IPS-18c (cell line): ENCODE data around the gene PADI2.

ENCODE experiments used
- H3K4me3 ChIP-seq: 2 replicates; pipeline ENCODE4 v1.7.0; 2013; ENCODE audit warnings: low read depth, mild to moderate bottlenecking, low read length, moderate library complexity; ENCODE audit not compliant: insufficient read depth
- H3K9me3 ChIP-seq: one replicate; pipeline ENCODE4 v1.6.1; 2013; ENCODE audit warnings: mild to moderate bottlenecking, low read length, moderate library complexity; ENCODE audit not compliant: control insufficient read depth, insufficient read depth

PADI2 gene

DNA sequence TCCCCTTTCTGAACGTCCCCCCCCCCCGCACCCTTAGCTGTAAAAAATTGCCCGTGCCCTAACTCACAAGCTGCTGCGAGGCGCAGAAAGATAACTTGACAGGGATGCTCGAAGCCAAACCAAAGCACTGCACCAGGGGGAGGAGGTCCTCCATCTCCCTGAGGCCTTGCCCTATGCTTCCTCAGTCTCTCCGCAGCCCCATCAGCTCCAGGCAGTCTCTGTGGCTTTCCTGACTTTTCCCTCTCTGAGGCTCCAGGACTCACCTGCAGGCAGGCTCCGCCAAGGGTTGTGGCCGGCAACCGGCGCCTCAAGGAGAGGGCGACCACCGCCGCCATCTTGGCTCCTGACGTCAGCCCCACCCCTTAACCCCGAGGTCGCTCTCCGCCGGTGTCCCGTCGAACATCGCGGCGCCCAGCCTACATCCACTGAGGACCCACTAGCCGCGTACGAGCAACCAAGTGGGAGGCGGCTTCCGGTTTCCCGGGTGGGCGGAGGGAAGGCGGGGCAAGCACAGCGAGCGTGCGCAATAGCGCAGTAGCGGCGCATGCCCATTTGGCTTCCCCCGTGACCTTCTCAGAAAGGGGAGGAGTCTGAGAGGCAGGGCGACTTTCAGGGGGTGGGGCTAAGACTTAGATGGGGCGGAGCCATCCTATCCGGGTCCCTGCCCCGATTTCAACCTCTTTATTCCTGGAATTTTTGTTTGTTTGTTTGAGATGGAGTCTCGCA lies 65.4 kb downstream of the PADI2 start, which contains the start of gene SDHB:
SDHB (minus strand) TSS at position 348 of the 726 bp plus-strand sequence; CDS start at position 335, 13 bp downstream.
- Histone ChIP-seq H3K9me3 (no peaks in the 10 kb centered on the region), H3K4me3 (peak within 1 kb of the TSS; percentile 99)

DNA sequence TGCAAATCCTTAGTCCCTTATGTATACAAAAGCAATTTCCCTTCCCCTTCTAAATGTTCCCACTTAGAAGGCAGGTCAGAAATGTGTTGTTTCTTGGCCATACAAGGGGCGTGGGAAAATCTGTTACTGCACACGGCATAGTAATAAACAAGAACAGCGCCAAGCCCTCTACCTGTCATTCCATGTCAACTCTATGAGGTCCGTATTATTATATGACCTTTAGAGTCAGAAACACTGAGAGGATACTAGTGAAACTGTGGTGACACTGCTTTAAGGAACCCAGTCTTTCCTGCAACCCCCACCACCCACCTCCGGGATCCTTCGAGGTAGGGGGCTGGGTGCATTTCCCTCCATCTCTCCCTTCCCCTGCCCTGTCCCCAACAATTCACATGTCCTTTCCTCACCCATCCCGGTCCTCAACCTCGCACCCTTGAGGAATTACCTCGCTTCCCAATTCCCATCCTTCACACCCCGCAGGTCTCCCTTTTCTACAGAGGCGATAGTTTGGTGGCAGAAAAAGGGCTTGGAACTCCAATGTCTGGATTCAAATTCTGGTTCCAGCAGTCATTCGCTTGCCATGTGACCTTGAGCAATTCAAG lies 66.1 kb downstream of the PADI2 start:
- H3K4me3 ChIP-seq = peak overlapping the region; percentile 99

DNA sequence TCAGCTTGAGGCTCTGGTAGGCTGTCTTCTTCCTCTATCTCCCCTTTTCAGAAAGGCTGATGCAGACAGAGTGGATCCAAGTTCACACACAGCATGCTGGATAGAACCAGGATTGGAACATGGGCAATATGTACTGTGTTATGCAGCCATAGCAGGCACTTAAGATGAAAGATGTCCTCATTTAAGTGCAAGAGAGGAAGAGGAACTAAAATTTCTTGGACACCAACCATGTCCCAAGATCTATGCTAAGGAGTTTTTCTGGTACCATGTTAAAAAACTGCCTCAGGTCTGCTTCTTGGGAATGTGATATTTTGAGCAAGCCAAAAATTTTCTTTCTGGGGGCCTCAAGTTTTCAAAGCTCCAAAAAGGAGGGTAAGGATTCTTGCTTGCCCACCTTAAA lies 66.6 kb downstream of the PADI2 start:
- H3K9me3 ChIP-seq = no peaks in the 10 kb centered on the region
- H3K4me3 ChIP-seq = peak overlapping the region; percentile 99; the same call in 1 of the 2 replicates

More for the DNA sequence above, 66.1 kb downstream of the PADI2 start:
- H3K9me3 ChIP-seq = no peaks in the 10 kb centered on the region

DNA sequence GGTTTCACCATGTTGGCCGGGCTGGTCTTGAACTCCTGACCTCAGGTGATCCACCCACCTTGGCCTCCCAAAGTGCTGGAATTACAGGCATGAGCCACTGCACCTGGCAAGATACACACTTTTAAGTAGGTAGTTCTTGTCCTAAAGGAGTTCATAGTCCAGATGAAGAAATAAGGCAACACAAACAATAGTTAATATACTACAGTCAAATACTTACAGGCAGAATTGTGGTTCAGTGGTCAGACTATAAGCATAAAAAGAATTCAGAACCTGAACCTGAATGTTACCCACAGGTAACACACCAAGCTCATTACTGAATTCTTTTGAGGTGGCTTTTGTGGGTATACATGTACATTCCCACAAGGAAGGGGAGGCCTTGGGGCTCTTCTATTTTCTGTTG lies 67.2 kb downstream of the PADI2 start:
- Histone ChIP-seq H3K9me3 (no peaks in the 10 kb centered on the region), H3K4me3 (no peak overlapping the region)

DNA sequence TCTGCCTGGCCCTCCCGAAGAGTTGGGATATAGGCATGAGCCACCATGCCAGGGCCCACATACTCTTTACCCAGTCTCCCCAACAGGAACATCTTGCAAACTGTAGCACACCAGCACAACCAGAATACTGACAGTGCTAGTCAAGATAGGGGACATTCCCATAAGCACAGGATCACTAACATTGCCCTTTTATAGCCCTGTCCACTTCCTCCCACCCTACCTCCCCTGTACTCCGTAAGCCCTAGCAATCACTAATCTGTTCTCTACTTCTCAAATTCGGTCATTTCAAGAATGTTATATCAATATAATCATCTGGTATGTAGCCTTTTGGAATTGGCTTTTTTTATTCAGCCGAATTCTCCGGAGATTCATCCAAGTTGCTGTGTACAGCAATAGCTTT lies 71.3 kb downstream of the PADI2 start:
- H3K9me3 ChIP-seq = no peaks in the 10 kb centered on the region
- no peak overlapping the region for H3K4me3 ChIP-seq

DNA sequence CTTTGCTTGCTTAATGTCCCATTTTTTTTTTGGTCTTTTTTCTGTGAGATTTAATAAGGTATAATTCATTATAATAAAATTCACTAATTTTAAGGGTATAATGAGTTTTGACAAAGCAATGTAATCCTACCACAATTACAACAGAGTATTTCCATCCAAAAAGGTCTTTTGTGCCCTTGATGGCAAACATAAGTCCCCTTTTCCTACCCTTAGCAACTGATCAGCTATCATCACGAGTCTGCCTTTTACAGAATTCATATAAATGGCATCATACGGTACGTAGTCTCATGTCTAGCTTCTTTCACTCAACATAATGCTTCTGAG lies 73.0 kb downstream of the PADI2 start:
- no peak overlapping the region for H3K4me3 ChIP-seq

DNA sequence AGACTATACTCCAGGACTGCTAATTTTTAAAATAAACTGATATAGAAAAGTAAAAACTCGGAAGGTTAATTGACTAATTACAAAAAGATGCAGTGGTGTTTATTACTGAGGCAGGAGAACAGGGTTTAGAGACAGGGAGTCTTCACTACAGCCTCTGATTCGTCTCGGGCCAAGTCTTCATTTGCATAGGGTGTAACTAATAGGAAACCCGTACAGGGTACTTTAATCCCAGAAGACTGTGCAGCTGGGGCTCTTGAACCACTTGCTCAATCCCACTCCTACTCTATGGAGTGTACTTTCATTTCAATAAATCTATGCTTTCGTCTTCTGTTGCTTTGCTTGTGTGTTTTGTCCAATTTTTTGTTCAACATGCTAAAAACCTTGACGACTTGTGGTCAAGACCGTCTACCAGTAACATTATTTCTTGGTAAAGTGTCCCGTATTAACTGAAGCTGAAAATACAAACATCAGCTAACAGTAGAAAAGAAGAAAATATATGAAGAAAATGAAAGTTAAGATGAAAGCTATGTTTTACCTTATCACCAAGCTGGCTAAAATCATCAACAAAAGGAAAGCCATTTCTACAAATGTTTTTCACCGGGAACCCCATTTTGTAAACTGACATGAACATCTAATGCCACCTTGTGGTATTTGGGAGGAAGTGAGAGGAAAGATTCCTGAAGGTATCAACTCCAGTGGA lies 73.5 kb downstream of the PADI2 start:
- no peaks in the 10 kb centered on the region for H3K9me3 ChIP-seq
- no peak overlapping the region for H3K4me3 ChIP-seq

More for the DNA sequence above, 73.0 kb downstream of the PADI2 start:
- no peaks in the 10 kb centered on the region for H3K9me3 ChIP-seq

DNA sequence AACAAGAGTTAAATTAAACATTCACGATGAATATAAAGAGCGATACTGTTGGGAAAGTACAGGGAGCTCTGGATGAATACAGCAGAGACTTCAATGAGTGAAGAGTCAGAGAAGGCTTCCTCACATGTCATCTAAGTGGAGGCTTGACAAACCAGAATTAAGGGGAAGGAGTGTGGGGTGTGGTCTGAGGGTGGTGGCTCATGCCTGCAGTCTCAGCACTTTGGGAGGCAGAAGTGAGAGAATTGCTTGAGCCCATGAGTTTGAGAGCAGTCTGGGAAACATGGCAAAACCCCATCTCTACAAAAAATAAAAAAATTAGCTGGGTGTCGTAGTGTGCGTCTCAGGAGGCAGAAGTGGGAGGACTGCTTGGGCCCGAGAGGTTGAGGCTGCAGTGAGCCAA lies 74.1 kb downstream of the PADI2 start:
- H3K9me3 ChIP-seq = no peaks in the 10 kb centered on the region
- no peak overlapping the region for H3K4me3 ChIP-seq

DNA sequence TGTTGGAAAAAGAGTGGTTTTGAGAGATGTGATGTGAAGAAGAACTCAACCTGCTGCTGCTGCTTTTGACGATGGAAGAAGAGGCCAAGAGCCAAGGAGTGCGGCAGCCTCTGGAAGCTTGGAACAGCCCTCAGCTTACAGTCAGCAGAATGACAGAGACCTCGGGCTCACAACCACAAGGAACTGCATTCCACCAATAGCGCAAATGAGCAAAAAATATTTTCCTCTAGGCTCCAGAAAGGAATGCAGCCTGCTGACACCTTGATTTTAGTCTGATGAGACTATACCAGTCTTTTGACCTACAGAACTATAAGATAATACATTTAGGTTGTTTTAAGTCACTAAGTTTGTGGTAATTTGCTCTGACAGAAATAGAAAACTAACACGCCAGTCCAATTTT lies 75.6 kb downstream of the PADI2 start:
- Histone ChIP-seq H3K4me3 (no peak overlapping the region), H3K9me3 (no peaks in the 10 kb centered on the region)

DNA sequence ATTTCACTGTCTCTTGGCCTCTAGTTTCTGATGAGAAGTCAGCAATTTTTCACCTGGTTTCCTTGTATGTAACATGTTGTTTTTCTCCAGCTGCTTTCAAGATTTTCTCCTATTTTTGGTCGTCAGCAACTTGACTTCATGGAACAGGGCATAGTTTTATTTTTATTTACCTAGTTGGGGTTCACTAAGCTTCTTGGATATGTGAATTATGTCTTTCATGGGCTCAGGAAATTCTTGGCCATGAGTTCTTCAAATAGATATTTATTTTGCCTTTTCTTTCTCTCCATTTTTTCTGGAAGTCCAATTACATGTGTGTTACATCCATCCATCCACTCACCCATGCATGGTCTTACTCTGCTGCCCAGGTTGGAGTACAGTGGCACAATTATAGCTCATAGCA lies 79.1 kb downstream of the PADI2 start:
- Histone ChIP-seq H3K4me3 (no peak overlapping the region), H3K9me3 (no peaks in the 10 kb centered on the region)

DNA sequence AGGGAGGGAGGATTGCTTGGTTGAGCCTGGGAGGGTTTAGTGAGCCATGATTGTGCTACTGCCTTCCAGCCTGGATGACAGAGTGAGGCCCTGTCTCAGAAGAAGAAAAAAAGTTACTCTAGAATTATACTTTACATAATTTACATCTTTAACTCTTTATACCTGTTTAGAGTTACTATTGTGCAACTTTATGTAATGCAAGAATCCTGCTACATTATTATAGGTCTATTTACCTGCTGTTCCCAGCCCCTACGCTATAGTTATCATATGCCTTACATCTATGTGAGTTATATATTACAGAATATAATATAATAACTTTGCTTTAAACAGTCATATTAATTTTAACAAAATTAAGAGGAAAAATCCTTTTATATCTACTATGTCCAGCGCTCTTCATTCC lies 79.7 kb downstream of the PADI2 start:
- no peak overlapping the region for H3K4me3 ChIP-seq
- H3K9me3 ChIP-seq = no peaks in the 10 kb centered on the region

DNA sequence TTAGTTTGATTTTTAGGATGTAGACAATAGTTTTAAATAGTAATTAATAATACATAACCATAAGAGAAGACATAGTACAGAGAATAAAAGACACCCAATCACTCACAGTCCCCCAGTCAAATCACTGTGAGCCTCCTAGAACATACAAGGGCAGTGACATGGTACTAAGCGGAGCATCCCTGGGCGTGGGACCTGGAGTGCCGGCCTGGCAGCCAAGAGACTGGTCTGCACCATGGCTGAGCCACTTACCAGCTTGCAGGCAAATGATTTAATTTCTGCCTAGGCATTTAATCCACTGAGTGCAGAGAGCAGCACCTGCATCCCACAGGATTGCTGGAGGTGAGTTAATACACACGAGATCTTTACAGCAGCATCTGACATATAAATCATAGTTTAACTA lies 85.8 kb downstream of the PADI2 start:
- H3K4me3 ChIP-seq = no peak overlapping the region

DNA sequence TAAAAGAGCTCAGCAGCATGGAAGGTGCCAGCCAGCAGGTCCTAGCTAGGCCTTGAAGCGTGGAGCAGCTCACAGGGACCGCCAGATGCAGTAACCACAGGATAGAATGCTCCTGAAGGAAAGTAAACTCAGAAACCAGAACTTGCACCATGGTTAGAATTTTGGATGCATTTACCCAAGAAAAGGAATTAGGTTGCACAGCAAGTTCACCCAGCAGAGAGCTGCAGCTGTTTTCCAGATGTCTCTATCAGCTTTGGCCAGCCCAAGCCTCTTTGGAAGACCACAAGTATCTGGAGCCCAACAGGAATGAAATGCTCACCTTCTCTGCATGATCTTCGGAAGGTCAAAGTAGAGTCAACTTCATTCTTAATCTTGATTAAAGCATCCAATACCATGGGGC lies 86.5 kb downstream of the PADI2 start:
- H3K4me3 ChIP-seq = no peak overlapping the region
- H3K9me3 ChIP-seq = no peaks in the 10 kb centered on the region

More for the DNA sequence above, 85.8 kb downstream of the PADI2 start:
- H3K9me3 ChIP-seq = no peaks in the 10 kb centered on the region

DNA sequence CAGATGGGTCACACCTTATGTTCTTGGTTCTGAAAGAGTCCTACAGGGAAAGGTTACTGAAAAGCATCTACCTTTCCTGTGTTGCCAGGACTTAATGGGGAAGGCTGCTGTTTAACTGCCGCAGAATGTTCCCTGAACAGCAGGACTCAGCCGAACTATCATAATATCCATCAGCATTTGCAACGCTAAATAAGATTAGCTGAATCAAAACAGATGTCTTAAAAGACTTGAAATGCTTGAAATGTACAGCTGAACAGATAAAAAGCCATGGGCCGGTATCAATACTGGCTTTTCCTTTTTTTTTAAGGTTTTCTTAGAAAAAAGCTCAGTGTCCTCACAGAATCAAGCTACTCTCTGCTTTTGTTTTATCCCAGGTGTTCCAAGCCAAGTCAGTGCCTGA lies 87.8 kb downstream of the PADI2 start:
- Histone ChIP-seq H3K9me3 (no peaks in the 10 kb centered on the region), H3K4me3 (no peak overlapping the region)

DNA sequence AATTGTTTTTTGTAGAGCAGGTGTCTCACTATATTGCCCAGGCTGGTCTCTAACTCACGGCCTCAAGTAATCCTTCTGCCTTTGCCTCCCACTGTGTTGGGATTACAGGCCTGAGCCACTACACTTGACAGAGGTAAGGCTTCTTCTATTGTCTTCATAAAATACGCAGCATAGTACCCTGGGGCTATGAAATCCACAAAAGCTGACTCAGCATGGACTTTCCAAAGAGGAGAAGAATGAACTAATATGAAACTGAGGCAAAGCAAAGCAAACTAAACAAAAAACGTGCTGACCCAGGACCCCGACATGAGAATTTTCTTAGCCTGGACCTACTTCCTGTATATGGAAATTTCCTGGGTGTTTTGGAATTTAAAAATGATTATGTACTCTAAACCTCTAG lies 89.0 kb downstream of the PADI2 start:
- Histone ChIP-seq H3K4me3 (no peak overlapping the region), H3K9me3 (no peaks in the 10 kb centered on the region)

DNA sequence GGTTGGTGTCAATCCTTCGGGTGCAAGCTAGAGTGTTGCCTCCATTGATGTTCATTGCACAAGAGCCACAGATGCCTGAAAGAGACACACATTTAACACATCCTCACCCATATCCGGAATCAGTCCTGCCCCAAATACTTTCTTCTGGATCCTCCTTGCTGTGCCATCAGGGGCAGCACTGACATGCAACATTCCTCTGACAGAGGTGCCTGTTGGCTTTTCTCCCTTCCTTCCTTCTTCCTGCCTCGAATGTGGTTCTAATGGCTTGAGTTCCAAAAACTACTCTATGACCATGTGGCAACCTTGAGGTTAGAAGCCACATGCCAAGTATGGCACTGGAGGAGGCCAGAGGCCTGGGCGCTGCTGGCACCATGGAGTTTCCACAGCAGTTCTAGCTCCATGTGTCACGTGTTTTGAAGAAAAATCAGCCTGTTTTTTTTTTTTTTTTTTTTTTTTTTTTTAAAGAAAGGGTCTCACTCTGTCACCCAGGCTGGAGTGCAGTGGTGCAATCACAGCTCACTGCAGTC lies 90.5 kb downstream of the PADI2 start:
- no peaks in the 10 kb centered on the region for H3K9me3 ChIP-seq

DNA sequence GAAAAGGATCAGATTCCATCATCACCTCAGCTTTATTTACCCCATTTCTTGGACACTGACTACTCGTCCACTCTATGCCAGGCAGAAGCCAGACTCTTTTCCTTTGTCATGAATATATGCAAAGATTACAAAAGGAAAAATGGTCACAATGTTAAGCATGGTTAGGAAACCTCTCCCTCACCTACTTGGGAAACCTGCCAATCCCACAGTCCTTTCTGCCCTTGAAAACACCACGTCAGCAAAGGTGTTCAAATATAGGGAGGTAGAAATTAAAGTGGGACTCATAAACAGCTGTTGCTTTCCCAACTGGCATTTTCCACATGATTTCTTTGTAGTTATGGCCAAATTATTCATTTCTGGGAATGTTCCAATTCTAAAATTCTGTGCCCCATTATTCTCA lies 91.4 kb downstream of the PADI2 start:
- Histone ChIP-seq H3K4me3 (no peak overlapping the region), H3K9me3 (no peaks in the 10 kb centered on the region)

More for the DNA sequence above, 90.5 kb downstream of the PADI2 start:
- H3K4me3 ChIP-seq = no peak overlapping the region

DNA sequence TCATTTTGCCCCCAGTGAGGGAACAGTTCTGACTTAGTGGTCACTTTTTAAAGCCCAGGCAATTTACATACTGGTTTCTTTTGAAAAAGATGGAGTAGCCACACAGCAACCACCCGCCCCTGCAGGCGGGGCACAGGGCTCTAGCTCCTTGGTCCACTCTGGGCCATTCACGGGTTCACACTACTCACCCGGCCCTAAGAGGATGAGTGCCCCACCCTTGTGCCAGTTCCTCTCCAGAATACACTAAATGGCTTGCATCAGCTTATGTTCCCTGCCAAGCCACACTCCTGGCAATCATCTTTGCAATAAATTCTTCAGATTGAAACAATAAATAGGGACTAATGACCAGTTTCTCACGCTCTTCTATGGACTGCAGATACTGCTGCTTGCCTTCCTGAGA lies 91.8 kb downstream of the PADI2 start:
- Histone ChIP-seq H3K4me3 (no peak overlapping the region), H3K9me3 (no peaks in the 10 kb centered on the region)
